ENCODE measurements around the gene DTWD2.
A peak's percentile ranks its signal among the peaks of the same experiment; 100 is the strongest.
"Not testable (repeated sequence)": the region's sequence is repeated elsewhere in the genome, so short reads cannot be mapped to it uniquely, and the experiment has no call there.

Gene DTWD2

GRCh38 chr5:118987988-118988865 lies at the start of gene DTWD2:
DTWD2 (minus strand) TSS chr5:118988547; CDS start chr5:118988511, 36 bp downstream.
- peak; percentile 87 for DNase-seq (ENCODE audit: low read depth)

GRCh38 chr5:119037496-119038215 lies 49.3 kb upstream of the DTWD2 start:
- no peak for DNase-seq (ENCODE audit: low read depth)

- DNase-seq (ENCODE audit: low read depth), result no peak
Observed at GRCh38 chr5:119036101-119036762, 47.9 kb upstream of the DTWD2 start.

GRCh38 chr5:119033135-119033534 lies 44.8 kb upstream of the DTWD2 start:
- no peak for DNase-seq (ENCODE audit: low read depth)

- no peak for DNase-seq (ENCODE audit: low read depth)
Observed at GRCh38 chr5:119032656-119033055, 44.3 kb upstream of the DTWD2 start.

GRCh38 chr5:119031905-119032304 lies 43.6 kb upstream of the DTWD2 start:
- DNase-seq (ENCODE audit: low read depth), result no peak

- no peak for DNase-seq (ENCODE audit: low read depth)
Observed at GRCh38 chr5:119031011-119031886, 42.9 kb upstream of the DTWD2 start.

GRCh38 chr5:119028575-119028974 lies 40.2 kb upstream of the DTWD2 start:
- no peak for DNase-seq (ENCODE audit: low read depth)

- DNase-seq (ENCODE audit: low read depth), result no peak
Observed at GRCh38 chr5:119022773-119023172, 34.4 kb upstream of the DTWD2 start.

- no peak for DNase-seq (ENCODE audit: low read depth)
Observed at GRCh38 chr5:119022017-119022745, 33.8 kb upstream of the DTWD2 start.

- no peak for DNase-seq (ENCODE audit: low read depth)
Observed at GRCh38 chr5:119021149-119021732, 32.9 kb upstream of the DTWD2 start.

GRCh38 chr5:119019949-119020348 lies 31.6 kb upstream of the DTWD2 start:
- no peak for DNase-seq (ENCODE audit: low read depth)

- DNase-seq (ENCODE audit: low read depth), result no peak
Observed at GRCh38 chr5:119019501-119019900, 31.2 kb upstream of the DTWD2 start.

- no peak for DNase-seq (ENCODE audit: low read depth)
Observed at GRCh38 chr5:119017994-119018393, 29.6 kb upstream of the DTWD2 start.

- no peak for DNase-seq (ENCODE audit: low read depth)
Observed at GRCh38 chr5:119016125-119016774, 27.9 kb upstream of the DTWD2 start.

- no peak for DNase-seq (ENCODE audit: low read depth)
Observed at GRCh38 chr5:119011186-119011585, 22.8 kb upstream of the DTWD2 start.

- DNase-seq (ENCODE audit: low read depth), result no peak
Observed at GRCh38 chr5:119010206-119010605, 21.9 kb upstream of the DTWD2 start.

GRCh38 chr5:119009131-119009530 lies 20.8 kb upstream of the DTWD2 start:
- DNase-seq (ENCODE audit: low read depth), result no peak

- DNase-seq (ENCODE audit: low read depth), result no peak
Observed at GRCh38 chr5:118999696-119000095, 11.3 kb upstream of the DTWD2 start.

GRCh38 chr5:118998861-118999260 lies 10.5 kb upstream of the DTWD2 start:
- DNase-seq (ENCODE audit: low read depth), result not testable (repeated sequence)
